IPS-NIHi7 (cell line): ENCODE results near the gene CREBBP.
A peak's percentile ranks its signal among the peaks of the same experiment; 100 is the strongest.

Experiments used
- DNase-seq: peaks from one replicate; pipeline ENCODE4 v3.0.0; 2012; ENCODE audit warnings: mixed read lengths; ENCODE audit errors: extremely low spot score

CREBBP gene

GRCh38 chr16:3879887-3880564 lies 487 bp downstream of the CREBBP start:
- peak; percentile 71 for DNase-seq

- no peak for DNase-seq
Measured at GRCh38 chr16:3879258-3879886, 1.1 kb downstream of the CREBBP start.

- no peak for DNase-seq
Measured at GRCh38 chr16:3878610-3879009, 1.9 kb downstream of the CREBBP start.

GRCh38 chr16:3876695-3877094 lies 3.8 kb downstream of the CREBBP start:
- no peak for DNase-seq

GRCh38 chr16:3876160-3876559 lies 4.4 kb downstream of the CREBBP start:
- no peak for DNase-seq

GRCh38 chr16:3874794-3875692 lies 5.5 kb downstream of the CREBBP start:
- DNase-seq, result no peak

GRCh38 chr16:3874242-3874641 lies 6.3 kb downstream of the CREBBP start:
- no peak for DNase-seq

- no peak for DNase-seq
Measured at GRCh38 chr16:3873482-3874173, 6.9 kb downstream of the CREBBP start.

GRCh38 chr16:3872216-3872895 lies 8.2 kb downstream of the CREBBP start:
- DNase-seq, result no peak

- DNase-seq, result no peak
Measured at GRCh38 chr16:3868967-3869366, 11.5 kb downstream of the CREBBP start.

GRCh38 chr16:3868556-3868955 lies 12.0 kb downstream of the CREBBP start:
- DNase-seq, result no peak

- DNase-seq, result no peak
Measured at GRCh38 chr16:3866703-3867431, 13.6 kb downstream of the CREBBP start.

GRCh38 chr16:3865241-3865640 lies 15.3 kb downstream of the CREBBP start:
- no peak for DNase-seq

GRCh38 chr16:3864562-3864961 lies 16.0 kb downstream of the CREBBP start:
- no peak for DNase-seq

- DNase-seq, result no peak
Measured at GRCh38 chr16:3863587-3863986, 16.9 kb downstream of the CREBBP start.

- peak; percentile 26 for DNase-seq
Measured at GRCh38 chr16:3861808-3862451, 18.6 kb downstream of the CREBBP start.

- DNase-seq, result no peak
Measured at GRCh38 chr16:3859889-3860288, 20.6 kb downstream of the CREBBP start.

- no peak for DNase-seq
Measured at GRCh38 chr16:3858801-3859200, 21.7 kb downstream of the CREBBP start.

- DNase-seq, result no peak
Measured at GRCh38 chr16:3857189-3858043, 23.1 kb downstream of the CREBBP start.
